Stimulated activated CD4-positive, alpha-beta T cell treated with anti-CD3 and anti-CD28 coated beads, Interleukin-4, amount 100 ng/mL, for 4 hours (primary cell): Measurements from ENCODE around the gene SNED1.
A peak's percentile ranks its signal among the peaks of the same experiment; 100 is the strongest.
"Not testable (repeated sequence)": the region's sequence is repeated elsewhere in the genome, so short reads cannot be mapped to it uniquely, and the experiment has no call there.

ENCODE experiments used
- DNase-seq, 2 experiments: peaks; one replicate each; pipeline ENCODE4 v3.0.0-alpha.2; 2020

The SNED1 gene

GRCh38 chr2:241088791-241089732, 90.6 kb downstream of the SNED1 start:
- no peak for DNase-seq

DNA sequence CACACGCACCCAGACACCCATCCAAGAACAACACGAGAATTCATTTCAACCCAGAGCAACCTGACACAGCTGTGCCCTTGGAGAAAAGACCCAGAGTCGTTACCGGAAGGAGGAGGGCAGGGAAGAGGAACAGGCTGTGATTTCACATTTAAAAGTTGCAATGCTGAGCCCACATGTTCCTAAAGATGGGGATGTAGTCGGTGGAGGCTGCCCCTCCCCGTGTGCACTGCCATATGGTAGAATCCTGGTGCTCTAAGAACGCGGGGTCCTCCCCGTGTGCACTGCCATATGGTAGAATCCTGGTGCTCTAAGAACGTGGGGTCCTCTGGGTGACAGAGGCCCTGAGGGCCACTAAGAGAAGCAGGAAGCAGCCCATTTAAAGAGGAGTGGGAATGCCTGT, 92.8 kb downstream of the SNED1 start:
- DNase-seq: no peak

DNA sequence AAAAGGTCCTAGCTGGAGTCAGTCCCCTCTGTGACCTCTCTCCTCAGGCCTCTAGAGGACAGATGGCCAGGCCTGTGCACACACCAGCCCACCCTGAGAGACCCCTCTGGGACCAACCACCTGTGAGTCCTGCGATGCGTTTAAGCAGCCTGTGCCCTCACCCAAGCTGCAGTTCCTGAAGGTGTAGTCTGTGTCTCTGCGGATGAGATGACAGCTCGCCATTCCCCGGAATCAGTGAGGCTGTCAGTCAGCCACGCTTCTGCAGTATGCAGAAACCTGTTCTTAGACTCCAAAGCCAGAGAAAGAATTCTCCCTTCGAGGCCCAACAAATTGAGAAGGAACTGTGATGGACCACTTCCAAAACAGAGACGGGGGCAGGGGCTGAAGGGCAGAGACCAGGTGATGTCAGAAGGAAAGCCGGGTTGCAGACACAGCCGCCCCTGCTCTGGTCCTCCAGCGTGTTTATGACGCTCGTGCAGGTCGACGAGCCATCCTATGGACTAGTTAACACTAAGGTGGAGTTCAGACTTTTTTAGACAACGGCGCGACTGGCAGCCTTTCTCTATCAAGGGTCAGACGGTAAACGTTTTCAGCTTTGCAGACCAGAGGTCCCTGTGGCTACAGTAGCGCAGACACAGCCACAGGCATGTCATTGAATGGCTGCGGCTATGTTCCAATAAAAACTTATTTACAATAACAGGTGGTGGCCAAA, 93.5 kb downstream of the SNED1 start:
- DNase-seq: no peak

- DNase-seq: no peak
Observed at GRCh38 chr2:241092677-241093076, 94.3 kb downstream of the SNED1 start.

DNA sequence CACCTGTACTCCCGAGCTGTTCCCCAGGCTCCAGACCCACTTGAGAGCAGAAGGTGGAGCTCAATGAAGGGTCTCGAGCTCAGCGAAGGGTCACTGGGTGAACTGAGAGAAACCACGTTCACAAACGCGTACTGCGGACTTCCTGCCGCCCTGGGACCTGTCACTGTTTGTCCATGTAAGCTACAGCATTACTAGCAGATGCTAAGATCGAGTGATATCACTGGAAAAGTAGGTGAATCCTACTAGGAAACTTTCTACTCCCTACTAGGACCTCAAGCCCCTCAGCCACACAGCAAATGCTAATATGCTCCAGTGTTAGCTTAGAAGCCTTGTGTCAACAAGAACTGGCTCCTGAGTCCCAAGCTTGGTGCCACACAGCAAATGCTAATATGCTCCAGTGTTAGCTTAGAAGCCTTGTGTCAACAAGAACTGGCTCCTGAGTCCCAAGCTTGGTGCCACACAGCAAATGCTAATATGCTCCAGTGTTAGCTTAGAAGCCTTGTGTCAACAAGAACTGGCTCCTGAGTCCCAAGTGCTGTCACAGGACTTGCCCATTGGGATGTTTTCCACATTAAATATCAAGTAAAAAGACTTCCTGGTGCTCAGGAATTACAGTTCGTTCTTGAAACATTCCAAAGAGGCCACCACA, 94.8 kb downstream of the SNED1 start:
- not testable (repeated sequence) for DNase-seq

GRCh38 chr2:241094172-241094571, 95.8 kb downstream of the SNED1 start:
- no peak for DNase-seq

GRCh38 chr2:241094924-241095420, 96.6 kb downstream of the SNED1 start:
- DNase-seq: no peak

DNA sequence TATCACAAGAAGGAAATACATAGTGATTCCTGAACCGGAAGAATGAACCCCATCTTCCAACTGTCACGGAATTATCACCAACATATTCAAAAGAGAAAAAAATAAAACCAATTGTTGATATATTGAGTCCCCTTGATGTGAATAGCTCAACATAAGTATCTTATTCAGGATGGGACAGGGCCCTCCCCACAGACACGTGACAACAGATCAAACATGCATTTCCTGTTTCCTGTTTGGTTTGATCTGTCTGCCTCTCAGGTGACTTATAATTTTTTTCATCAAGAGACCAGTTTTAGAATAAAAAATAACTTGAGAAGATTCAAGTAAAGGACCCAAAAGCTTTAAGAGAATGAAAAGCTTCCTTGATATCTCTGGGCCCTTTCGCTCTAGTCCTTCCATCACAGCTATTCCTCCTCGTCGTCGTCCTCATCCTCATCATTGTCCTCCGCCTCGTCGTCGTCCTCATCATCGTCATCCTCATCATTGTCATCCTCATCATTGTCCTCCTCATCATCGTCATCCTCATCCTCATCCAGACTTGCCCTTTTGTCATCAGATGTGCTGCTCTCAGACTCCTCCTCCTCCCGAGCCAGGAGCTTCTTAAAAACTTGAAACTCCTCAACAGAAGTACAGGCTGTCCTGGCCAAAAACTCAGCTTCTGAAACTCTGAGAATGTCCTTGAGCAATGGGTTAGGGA, 97.3 kb downstream of the SNED1 start:
- DNase-seq: peak in 1 of 2 experiments; percentile 58

DNA sequence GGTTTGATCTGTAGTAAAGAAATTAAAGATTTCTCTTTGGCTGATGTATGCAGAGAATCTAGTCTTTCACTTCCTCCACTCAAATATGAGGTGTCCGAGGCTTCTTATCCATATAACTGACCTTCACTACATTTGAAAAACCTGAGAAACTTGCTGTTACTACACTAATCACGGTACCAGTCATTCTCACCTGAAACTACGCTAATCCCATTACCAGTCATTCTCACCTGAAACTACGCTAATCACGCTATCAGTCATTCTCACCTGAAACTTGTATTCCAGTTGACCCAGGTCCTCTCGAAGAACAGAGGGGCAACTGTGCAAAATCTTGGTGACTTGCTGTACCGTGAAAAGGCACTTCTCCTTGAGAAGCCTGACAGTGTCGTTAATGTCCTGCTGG, 98.6 kb downstream of the SNED1 start:
- no peak for DNase-seq

DNA sequence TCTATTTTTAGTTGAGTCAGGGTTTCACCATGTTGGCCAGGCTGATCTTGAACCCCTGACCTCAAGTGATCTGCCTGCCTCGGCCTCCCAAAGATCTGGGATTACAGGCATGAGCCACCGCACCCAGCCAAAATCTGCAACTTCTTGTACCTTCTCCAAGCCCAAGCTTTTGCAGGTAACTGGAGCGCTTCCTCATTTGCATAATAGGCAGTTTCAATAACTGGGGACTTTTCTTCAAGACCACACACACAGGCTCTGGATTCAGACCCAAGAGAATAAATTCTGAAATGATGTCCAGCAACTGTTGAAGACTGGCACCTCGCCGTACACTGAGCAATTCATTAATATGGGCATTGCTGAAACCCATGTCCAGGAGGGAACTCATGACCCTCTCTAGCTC, 100.8 kb downstream of the SNED1 start:
- DNase-seq: no peak

DNA sequence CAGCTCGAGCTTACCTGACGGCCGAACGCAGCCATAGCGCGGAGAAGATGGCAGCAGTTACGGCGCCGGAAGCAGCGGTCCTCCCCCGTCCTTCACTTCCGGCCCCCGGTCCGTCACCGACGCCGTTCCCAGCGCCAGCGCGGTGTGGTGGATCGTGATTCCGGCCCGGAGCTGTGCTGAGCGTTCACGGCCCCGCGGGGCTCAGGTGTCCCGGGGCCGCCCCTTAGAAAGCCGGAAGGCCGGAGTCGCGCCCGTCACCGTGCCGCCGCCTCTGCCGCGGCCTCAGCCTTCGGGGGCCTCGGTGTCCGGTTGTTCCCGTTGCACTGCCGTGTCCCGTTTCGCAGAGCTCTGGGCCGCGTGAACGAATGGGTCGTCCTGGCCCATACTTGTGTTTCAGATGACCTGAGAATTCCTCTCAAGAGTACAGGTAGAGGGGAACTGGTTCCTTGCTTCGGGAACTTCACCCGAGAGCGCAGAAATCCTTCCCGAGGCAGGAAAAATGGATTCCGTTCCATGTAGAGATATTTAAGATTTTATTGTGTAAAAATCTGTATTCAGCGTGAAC, 103.9 kb downstream of the SNED1 start, which contains the start of gene MTERF4:
TSS of gene MTERF4 (minus strand) at position 49 of the 565 bp plus-strand sequence. CDS start at position 35, 14 bp downstream.
- DNase-seq: peak; percentile 84 to 87

DNA sequence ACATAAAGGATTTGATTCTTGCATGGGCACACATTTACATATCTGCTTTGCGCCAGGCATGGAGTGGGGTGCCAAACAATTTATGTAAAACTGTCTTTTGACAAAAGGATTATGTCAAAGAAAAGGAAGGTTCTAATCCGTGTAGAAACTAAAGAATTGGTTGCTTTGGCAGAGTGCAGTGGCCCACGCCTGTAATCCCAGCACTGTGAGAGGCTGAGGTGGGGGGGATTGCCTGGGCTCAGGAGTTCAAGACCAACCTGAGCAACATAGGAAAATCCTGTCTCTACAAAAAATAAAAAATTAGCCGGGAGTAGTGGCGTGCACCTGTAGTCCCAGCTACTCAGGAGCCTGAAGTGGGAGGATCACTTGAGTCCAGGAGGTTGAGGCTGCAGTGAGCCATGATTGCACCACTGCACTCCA, 104.8 kb downstream of the SNED1 start:
- DNase-seq: no peak

GRCh38 chr2:241104611-241105010, 106.2 kb downstream of the SNED1 start:
- not testable (repeated sequence) for DNase-seq

DNA sequence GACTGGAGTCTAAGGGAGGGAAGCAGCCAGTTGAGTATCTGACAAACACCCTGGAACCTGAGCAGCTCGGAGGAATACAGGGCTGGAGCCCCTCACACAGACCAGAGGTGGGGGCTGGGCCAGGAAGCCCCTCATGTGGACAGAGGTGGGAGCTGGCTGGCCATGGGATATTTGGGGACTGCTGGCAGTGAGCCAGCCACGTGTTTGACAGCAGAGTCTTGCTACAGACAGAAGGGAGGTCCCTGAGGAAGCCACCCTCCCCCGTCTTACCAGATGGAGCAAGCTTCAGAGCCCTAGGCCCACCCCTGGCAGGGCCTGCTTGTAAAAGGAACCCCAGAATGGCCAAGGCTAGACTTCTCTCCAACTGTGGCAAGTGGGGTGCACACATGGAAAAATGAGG, 107.2 kb downstream of the SNED1 start:
- DNase-seq: no peak

DNA sequence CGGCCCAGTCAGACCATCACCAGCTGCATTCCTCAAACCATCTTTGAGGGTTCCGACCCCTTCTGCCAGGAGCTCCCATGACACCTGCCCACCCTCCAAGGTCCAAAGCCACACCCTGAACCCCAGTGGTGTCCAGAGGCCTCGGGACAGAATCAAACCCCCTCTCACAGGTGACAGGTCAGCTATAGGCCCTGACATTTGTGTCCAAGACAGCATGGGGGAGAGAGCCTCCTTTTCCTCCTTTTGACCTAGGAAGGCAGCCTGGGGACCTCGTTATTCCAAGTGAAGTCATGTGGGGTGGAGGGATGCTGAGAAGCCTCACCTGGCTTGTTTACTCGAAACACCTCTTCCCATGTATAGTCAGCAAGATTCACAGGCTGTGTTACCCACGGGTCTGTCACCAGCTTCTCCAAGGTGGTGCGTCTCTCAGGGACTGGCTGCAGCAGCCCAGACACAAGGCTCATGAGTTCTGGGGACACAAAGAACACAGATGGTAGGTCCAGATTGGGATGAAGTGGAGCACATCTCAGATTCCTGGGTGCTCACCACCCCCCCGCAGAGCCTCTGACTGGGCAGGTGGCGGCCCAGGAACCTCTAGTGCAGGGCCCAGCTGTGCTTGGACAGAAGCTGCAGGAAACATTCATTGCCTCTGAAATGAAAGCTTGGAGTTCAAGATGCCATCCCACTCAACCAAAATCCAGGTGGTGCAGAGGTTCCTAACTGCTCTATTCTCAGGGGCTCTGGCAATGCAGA, 108.8 kb downstream of the SNED1 start:
- DNase-seq: no peak

DNA sequence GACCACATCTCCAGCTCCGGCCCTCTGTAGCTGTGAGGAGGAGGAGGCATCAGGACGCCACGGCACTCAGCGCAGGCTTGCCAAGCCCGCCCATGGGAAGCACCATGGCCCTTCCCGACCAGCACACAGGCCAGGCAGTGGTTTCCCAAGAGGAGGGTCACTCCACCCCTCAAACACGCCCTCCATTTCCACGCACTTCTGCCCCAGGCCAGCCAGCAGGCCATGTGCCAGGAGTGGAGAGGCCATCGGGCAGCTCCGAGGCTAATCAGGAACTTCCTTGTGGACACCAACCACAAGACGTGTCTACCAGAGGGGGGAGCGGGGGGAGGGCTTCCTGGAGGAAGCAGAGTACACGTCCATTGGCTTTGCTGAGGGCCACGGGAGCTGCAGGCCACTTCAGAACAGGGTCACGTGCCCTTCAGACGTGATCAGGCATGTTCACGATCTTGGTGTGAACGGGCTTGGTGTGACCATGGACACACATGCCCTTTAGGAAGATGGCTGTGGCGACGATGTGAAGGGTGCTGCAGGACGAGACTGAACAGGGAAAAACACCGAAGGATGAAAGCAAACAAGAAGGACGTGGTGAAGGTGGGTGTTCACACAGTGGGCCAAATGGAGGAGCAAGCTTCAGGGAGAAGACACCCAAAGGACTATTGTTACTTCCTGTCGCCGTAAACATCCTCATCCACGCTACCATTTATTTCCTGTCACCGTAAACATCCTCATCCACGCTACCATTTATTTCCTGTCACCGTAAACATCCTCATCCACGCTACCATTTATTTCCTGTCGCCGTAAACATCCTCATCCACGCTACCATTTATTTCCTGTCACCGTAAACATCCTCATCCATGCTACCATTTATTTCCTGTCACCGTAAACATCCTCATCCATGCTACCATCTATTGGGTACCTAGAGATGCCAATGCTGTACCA, 110.1 kb downstream of the SNED1 start:
- DNase-seq: no peak

GRCh38 chr2:241109210-241110088, 111.0 kb downstream of the SNED1 start:
- no peak for DNase-seq

GRCh38 chr2:241110089-241110606, 111.7 kb downstream of the SNED1 start:
- no peak for DNase-seq
